NCI-H2196 treated with DMSO at 0.1 percent for 48 hours (cell line): ENCODE results near the gene TBX3.

ENCODE experiments used
- DNase-seq: peaks from one replicate; lab custom pipeline; 2025; ENCODE audit not compliant: unreplicated experiment; lab: John Stamatoyannopoulos, UW

Gene TBX3

GRCh38 chr12:114682785-114683708, 928 bp downstream of the TBX3 start:
- DNase-seq = no peak

- DNase-seq = no peak
These were observed 1.7 kb downstream of the TBX3 start for GRCh38 chr12:114682106-114682784.

- no peak for DNase-seq
These were observed 2.7 kb downstream of the TBX3 start for GRCh38 chr12:114681116-114681871.

GRCh38 chr12:114680604-114681069, 3.3 kb downstream of the TBX3 start:
- no peak for DNase-seq

- no peak for DNase-seq
These were observed 4.0 kb downstream of the TBX3 start for GRCh38 chr12:114679942-114680341.

- DNase-seq = no peak
These were observed 4.5 kb downstream of the TBX3 start for GRCh38 chr12:114679452-114679875.

- DNase-seq = no peak
These were observed 5.3 kb downstream of the TBX3 start for GRCh38 chr12:114678718-114679117.

- DNase-seq = no peak
These were observed 5.9 kb downstream of the TBX3 start for GRCh38 chr12:114678028-114678427.

- no peak for DNase-seq
These were observed 7.7 kb downstream of the TBX3 start for GRCh38 chr12:114676142-114676741.

GRCh38 chr12:114674251-114675047, 9.5 kb downstream of the TBX3 start:
- DNase-seq = no peak

GRCh38 chr12:114673901-114674250, 10.1 kb downstream of the TBX3 start:
- no peak for DNase-seq

GRCh38 chr12:114673169-114673833, 10.7 kb downstream of the TBX3 start:
- no peak for DNase-seq

GRCh38 chr12:114672817-114673168, 11.2 kb downstream of the TBX3 start:
- DNase-seq = no peak

GRCh38 chr12:114671443-114672411, 12.2 kb downstream of the TBX3 start:
- DNase-seq = no peak

- no peak for DNase-seq
These were observed 12.9 kb downstream of the TBX3 start for GRCh38 chr12:114671066-114671442.

- DNase-seq = no peak
These were observed 13.5 kb downstream of the TBX3 start for GRCh38 chr12:114670291-114670980.

- DNase-seq = no peak
These were observed 14.3 kb downstream of the TBX3 start for GRCh38 chr12:114669401-114670290.
